WI38 (cell line): ENCODE results near the gene ARHGEF16.

Experiments used
- H3K4me3 ChIP-seq: 2 replicates; pipeline ENCODE4 v1.5.1; 2011; ENCODE audit warnings: low read depth, mild to moderate bottlenecking, control low read depth, low read length
- TF ChIP-seq, protein P1 (sequence below): IDR thresholded peaks from 2 replicates; pipeline ENCODE4 v1.5.1; 2012; ENCODE audit warnings: low read depth, mild to moderate bottlenecking, control low read depth, low read length

Gene ARHGEF16

GRCh38 chr1:3409366-3410141, 44.9 kb upstream of the ARHGEF16 start:
- H3K4me3 ChIP-seq, result no peak overlapping the region
- TF ChIP-seq, protein P1, sequence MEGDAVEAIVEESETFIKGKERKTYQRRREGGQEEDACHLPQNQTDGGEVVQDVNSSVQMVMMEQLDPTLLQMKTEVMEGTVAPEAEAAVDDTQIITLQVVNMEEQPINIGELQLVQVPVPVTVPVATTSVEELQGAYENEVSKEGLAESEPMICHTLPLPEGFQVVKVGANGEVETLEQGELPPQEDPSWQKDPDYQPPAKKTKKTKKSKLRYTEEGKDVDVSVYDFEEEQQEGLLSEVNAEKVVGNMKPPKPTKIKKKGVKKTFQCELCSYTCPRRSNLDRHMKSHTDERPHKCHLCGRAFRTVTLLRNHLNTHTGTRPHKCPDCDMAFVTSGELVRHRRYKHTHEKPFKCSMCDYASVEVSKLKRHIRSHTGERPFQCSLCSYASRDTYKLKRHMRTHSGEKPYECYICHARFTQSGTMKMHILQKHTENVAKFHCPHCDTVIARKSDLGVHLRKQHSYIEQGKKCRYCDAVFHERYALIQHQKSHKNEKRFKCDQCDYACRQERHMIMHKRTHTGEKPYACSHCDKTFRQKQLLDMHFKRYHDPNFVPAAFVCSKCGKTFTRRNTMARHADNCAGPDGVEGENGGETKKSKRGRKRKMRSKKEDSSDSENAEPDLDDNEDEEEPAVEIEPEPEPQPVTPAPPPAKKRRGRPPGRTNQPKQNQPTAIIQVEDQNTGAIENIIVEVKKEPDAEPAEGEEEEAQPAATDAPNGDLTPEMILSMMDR, result no peak

DNA sequence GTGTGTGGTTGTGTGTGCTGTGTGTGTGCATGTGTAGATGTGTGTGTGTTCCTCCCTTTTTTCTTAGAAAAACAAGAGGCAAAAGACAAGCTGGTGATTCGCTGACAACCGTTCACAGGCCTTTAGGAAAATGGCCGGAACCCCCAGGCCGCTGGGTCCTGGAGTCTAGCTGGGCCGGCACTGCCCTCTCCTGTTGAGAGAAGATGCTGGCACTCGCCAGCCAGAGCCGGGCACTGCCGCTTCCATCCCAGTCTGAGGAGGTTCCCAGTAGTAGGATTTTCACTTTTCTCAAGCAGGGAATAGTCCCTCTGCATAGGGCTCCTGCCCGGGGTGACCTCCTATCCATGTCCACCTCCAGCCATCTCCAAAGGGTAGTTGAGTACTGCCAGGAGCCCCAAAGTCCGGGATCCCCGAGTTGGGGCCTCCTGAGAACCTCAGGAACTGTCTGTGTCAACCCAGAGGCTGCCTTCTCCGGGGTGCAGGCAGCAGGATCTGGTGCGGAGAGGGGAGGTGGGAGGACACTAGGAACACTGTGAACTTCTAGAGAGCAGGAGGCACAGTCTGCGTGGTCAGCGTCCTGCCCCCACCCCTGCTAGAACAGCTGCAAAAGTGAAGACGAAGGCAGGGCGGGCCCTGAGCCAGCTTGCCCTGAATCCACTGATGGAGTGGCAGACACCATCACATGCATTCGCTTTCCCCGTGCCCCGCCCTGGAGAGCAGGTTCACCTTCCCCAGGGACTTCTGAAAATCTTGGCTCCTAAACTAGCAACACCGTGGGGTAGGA, 44.1 kb upstream of the ARHGEF16 start:
- no peak overlapping the region for H3K4me3 ChIP-seq
- TF ChIP-seq, protein P1, result no peak

- no peak overlapping the region for H3K4me3 ChIP-seq
- TF ChIP-seq, protein P1, result no peak
These were observed 42.7 kb upstream of the ARHGEF16 start for GRCh38 chr1:3411806-3412205.

GRCh38 chr1:3412376-3412775, 42.1 kb upstream of the ARHGEF16 start:
- no peak overlapping the region for H3K4me3 ChIP-seq

DNA sequence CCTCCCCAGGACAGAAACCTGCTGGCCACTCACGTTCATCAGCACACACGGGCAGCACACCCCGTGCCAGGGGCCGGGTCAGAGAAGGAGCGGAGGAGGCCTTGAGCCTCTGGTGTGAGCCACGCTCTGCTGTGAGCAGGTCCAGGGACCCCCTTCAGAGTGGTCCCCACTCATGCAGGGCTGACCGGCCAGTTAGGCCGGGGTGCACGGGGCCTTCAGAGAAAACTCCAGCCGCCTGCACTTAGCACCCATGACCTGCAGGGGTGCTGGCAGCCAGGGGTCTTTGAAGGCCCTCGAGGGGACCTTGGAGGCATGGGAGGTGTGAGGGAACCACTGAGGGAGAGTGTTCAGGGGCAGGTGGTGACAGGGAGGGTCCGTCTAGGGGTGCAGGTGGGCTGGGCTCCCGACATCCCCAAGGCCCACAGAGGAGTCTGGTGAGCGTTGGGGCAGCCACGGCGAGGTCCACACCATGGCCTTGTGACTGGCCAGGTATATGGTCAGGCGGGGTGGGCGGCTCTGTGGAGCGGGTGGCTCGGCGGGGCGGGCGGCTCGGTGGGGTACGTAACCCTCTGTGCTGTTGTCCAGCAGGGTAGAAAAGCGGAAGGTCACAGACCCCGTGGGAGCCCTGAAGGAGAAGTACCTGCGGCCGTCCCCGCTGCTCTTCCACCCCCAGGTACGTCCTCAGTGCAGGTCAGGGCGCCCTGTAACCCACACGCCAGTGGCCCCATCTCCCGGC, 40.3 kb upstream of the ARHGEF16 start:
- TF ChIP-seq, protein P1, result no peak

More at GRCh38 chr1:3412376-3412775, 42.1 kb upstream of the ARHGEF16 start:
- TF ChIP-seq, protein P1, result no peak

DNA sequence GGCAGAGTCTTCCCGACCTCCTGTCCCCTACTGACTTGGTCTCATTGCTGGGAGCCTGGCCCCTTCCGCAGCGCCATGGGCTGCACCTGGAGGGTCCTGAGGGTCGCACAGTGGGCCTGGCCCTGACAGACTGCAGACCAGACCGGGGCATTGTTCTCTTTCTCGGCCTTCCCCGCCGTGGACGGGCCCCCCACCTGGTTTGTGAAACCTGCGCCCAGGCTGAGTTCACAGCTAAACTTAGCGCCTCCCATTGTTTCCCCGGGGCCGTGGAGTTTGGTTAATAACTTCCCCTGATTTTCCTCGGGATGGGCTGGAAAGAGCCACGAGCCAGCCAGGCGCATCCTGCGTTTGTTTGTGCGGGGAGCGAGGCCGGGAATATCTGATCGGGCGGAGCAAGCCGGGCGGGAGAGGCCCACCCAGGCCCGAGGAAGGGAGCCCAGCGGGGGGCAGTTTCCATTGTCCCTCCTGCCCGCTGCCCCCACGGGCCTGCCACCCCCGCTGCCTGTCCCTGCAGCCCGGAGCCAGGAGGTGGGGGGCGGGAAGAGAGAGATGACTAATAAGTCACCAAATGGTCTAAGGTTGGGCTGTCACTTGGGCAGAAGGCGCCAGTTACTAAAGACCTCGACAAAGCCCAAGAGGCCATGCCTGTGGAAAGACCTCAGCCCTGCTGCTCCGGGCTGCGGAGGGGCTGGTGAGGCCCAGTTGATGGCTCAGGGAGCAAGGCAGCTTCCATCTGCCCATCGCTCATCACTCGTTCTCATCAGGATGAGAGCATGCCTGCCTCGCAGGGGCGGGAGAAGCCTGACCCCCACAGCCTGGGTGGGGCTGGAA, 39.0 kb upstream of the ARHGEF16 start:
- no peak overlapping the region for H3K4me3 ChIP-seq
- TF ChIP-seq, protein P1, result no peak

More for the DNA sequence above, 40.3 kb upstream of the ARHGEF16 start:
- no peak overlapping the region for H3K4me3 ChIP-seq
